SU-DHL-6 (cell line): ENCODE data around the gene PPL.

Experiments
- CTCF ChIP-seq: fragments of 200-600 bp; sonication (generic); IDR thresholded peaks from one replicate; pipeline ENCODE4 v1.5.1; 2017; ENCODE audit warnings: antibody characterized with exemption, mild to moderate bottlenecking, low read length, moderate library complexity; ENCODE audit not compliant: insufficient read depth, poor library complexity, severe bottlenecking
- EZH2phosphoT487 ChIP-seq: fragments of 200-600 bp; sonication (generic), shearing (Covaris generic); conservative IDR thresholded peaks from 2 replicates; pipeline ENCODE4 v1.6.1; 2018; ENCODE audit warnings: mild to moderate bottlenecking, antibody characterized with exemption, low read length, moderate library complexity, mixed read lengths

- TF ChIP-seq CTCF (no peak), EZH2phosphoT487 (no peak)
Observed at GRCh38 chr16:4968879-4969483, 32.0 kb upstream of the PPL start.
